HG02763 (cell line): ENCODE measurements around the gene SAMD4B.
"Not testable (repeated sequence)": the region's sequence is repeated elsewhere in the genome, so short reads cannot be mapped to it uniquely, and the experiment has no call there.

ENCODE experiments used
- ATAC-seq: cut with Tn5 transposase; IDR thresholded peaks from one replicate; pipeline ENCODE4 v1.9.1; 2021; ENCODE audit warnings: mild to moderate bottlenecking, moderate library complexity; ENCODE audit not compliant: unreplicated experiment

The SAMD4B gene

DNA sequence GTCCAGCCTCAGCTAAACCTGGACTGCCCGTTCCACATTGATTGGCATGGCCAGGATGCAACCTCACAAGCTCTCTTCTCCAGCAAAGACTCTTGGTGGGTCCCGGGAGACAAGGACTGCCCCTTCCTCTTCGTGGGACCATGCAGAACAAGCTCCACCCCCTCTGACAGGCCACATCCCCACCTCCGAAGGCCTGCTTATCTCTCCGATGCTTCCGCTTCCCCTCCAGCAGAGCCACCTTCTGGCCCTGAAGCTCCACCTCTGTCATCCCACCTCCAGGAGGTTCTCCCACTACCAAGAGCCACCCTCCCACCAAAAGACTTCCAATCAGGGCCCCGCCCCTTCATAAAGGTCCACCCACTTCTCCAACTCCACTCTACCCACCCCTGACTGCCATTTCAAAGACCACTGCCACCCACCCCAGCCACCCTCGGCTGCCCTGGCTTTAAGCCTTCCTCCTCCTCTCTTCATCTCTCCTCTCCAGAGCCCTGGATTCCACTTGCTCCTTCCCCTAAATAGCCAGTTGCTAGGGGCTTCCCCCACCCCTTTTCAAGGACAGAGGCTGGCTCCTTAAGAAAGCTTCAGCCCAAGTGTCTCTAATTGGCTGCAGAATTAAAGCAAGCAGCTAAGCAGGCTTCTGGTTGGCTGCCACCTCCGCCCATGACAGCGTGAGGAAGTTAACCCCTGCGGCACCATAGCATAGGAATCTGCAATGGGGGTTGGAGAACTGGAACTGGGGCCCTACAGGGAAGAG is 31.5 kb upstream of the SAMD4B start:
- ATAC-seq, result no peak

- ATAC-seq, result no peak
Measured at GRCh38 chr19:39314016-39314728, 28.0 kb upstream of the SAMD4B start.

GRCh38 chr19:39315933-39316332 is 26.3 kb upstream of the SAMD4B start:
- ATAC-seq, result no peak

- no peak for ATAC-seq
Measured at GRCh38 chr19:39316627-39317321, 25.4 kb upstream of the SAMD4B start.

- no peak for ATAC-seq
Measured at GRCh38 chr19:39317476-39317875, 24.7 kb upstream of the SAMD4B start.

- ATAC-seq, result no peak
Measured at GRCh38 chr19:39318071-39318470, 24.1 kb upstream of the SAMD4B start.

- ATAC-seq, result no peak
Measured at GRCh38 chr19:39318690-39319089, 23.5 kb upstream of the SAMD4B start.

GRCh38 chr19:39319098-39319891 is 22.9 kb upstream of the SAMD4B start:
- no peak for ATAC-seq

DNA sequence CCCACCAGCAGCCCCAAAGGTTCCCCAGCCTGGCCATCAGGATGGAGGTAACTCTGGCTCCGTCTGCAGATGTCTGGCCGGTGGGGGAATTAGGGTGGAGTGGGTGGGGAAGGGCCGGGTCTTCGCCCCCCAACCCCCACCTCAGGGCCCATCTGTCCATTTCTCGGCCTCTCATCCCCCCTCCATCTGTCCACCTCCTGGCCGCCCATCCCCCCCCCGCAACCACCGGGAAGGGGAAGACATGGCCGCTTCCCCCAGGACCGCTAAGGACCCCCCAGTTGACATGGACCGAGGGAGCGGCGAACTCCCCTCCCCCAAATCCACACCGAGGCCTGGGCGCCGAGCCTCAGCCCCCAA is 22.4 kb upstream of the SAMD4B start:
- ATAC-seq, result no peak

- no peak for ATAC-seq
Measured at GRCh38 chr19:39321117-39321831, 20.9 kb upstream of the SAMD4B start.

DNA sequence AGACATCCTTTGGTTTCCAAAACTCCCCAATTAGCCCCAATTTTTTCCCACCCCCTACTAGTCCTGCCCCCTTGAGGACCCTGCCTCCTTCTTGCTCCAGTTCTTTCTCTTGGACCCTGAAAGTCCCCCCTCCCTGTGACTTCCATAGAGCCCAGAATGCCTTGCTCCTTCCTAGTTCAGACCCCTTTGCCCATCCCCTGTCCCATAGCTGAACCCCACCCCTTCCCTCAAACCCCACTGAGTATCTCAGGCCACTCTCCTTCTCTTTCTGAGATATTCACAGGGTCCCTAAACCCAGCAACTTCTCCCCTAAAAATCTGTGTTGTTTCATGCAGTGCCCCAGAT is 20.4 kb upstream of the SAMD4B start:
- ATAC-seq, result no peak

DNA sequence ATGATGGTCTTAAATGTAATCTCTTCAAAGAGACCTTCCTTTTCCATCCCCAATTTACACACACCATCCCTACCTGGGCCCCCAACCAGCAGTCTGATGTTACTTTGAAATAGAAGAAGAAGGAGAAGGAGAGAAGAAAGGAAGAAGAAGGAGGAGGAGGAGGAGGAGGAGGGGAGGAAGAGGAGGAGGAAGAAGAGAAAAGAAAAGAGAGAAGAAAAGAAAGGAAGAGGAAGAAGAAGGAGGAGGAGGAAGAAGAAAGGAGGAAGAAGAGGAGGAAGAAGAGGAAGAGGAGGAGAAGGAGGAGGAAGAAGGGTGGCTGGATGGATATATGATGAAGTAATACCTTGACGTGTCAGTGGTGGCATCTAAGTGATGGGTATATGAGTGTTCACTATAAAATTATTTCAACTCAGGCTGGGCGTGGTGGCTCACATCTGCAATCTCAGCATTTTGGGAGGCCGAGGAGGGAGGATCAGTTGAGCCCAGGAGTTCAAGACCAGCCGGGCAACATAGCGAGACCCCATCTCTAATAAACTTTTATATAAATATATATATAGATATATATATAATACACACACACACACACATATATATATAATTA is 17.9 kb upstream of the SAMD4B start:
- no peak for ATAC-seq

GRCh38 chr19:39325778-39326665 is 16.2 kb upstream of the SAMD4B start:
- ATAC-seq, result no peak

DNA sequence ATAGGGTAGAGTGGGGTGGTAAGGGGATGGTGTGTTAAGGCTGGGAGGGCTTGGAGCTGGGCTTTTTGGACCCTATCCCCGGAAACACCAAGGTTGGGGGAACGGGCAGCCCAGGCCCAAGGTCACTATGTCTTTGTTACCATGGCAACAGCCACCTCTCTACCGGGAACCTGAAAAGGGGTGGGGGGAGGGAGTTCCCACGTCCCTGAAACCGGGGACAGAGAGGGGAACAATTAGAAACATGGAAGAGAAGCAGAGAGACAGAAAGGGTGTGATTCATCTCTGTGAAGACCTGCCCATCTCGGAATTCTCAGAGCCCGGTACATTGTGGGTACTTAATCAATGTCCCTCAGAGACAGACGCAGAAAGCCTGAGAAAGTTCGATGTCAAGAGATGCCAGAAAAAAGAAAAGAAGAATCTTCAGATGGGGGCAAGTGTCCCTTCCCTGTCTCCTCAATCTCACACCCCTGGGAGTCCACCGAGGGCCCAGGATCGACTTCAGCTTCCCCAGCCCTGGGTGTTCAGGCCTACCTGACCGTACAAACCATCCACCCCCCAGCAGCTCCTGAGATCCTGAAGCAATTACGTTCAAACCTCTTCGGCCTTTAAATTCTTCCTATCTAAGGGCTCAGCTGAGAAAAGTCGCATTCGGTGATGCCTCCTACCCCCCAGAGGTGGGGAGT is 14.7 kb upstream of the SAMD4B start:
- ATAC-seq, result no peak

DNA sequence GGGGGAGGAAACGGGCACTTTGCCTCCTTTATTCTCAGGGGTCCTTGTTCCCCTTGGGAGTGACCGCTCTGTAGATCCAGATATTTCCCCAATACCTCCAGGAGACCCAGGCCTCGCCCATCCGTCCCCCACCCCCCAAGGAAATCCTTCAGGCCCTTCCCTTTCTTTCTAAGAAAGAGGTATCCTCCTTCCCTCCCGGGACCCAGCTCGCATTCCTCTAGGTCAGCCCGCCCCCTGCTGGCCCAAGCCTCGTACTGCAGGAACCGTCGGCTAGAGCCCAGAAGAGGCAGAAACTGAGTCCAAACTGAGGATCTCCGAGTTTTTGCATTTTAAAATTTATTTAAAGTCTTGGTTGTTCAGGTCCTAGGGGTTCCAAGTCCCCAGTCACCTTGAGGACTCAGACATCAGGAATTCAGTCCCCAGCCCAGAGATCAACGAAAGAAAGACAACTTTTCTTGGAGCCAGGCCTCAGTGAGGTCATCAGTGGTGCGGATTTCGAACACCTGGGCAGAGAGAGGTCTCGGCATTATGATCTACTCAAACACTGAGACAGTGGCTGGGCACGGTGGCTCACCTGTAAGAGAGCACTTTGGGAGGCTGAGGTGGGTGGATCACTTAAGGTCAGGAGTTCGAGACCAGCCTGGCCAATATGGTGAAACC is 14.0 kb upstream of the SAMD4B start:
- ATAC-seq, result no peak

DNA sequence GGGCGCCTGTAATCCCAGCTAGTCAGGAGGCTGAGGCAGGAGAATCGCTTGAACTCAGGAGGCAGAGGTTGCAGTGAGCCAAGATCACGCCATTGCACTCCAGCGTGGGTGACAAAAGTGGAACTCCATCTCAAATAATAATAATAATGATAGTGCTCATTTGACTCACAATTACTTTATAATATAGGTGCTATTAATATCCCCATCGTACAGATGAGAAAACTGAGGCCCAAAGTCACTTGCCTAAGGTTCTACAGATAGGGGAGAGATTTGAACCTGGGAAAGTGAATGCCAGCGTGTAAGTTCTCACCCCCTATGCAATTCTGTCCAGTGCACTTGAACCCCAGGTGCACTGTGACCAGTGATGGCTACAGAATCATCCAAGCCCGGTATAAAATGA is 12.3 kb upstream of the SAMD4B start:
- ATAC-seq, result no peak

DNA sequence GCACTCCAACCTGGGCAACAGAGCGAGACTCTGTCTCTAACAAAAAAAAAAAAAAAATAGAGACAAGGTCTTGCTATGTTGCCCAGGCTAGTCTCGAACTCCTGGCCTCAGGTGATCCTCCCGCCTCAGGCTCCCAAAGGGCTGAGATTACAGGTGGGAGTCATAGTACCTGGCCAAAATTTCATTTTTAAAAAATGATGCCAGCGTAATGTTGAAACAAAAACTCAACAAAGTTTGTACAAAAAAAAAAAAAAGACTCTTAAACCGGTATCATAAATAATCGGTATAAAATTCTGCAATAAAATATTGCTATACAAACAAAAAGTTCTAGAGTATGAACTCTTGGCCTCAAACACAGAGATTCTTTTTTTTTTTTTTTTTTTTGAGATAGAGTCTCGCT is 9.9 kb upstream of the SAMD4B start:
- ATAC-seq, result no peak

GRCh38 chr19:39332738-39333137 is 9.5 kb upstream of the SAMD4B start:
- not testable (repeated sequence) for ATAC-seq
